Measurements from ENCODE around the gene PEX11A.

Gene PEX11A

GRCh38 chr15:89667706-89667960 lies 22.9 kb downstream of the PEX11A start:
- TF ChIP-seq EZH2phosphoT487 (IDR thresholded peaks at IDR 0.05; ENCODE audit: borderline replicate concordance): no peak
- TF ChIP-seq CTCF (conservative IDR thresholded peaks at IDR 0.05; ENCODE audit: low read length): no peak
- no peaks in the 10 kb centered on the region for H4K20me1 ChIP-seq (ENCODE audit: insufficient read depth, low read length, poor library complexity, severe bottlenecking)
- no peak overlapping the region for H3K4me2 ChIP-seq (ENCODE audit: low read depth, low read length, poor library complexity, severe bottlenecking)
- H3K36me3 ChIP-seq (ENCODE audit: insufficient read depth, low read length): no peaks in the 10 kb centered on the region
- H3K9me3 ChIP-seq (ENCODE audit: insufficient read depth, low read depth, low read length): no peaks in the 10 kb centered on the region
- H3K79me2 ChIP-seq (ENCODE audit: insufficient read depth, low read length): no peaks in the 10 kb centered on the region
- no peaks in the 10 kb centered on the region for H3K27me3 ChIP-seq (ENCODE audit: insufficient read depth, low read length, poor library complexity, severe bottlenecking)
- no peak overlapping the region for H3K9ac ChIP-seq (ENCODE audit: low read depth, low read length, poor library complexity, severe bottlenecking)
- no peak overlapping the region for H2AFZ ChIP-seq (ENCODE audit: low read length)
- no peaks in the 10 kb centered on the region for H3K9me2 ChIP-seq (replicated peaks; ENCODE audit: low read depth, low read length)
- no peaks in the 10 kb centered on the region for H3F3A ChIP-seq (ENCODE audit: low read depth)
- H3K4me1 ChIP-seq (ENCODE audit: insufficient read depth, low read length, poor library complexity, severe bottlenecking): peaks cover 4% of the 10 kb centered on the region
- H3K4me3 ChIP-seq (ENCODE audit: low read length, poor library complexity, severe bottlenecking): no peak overlapping the region

GRCh38 chr15:89666858-89667705 lies 23.5 kb downstream of the PEX11A start:
- Histone ChIP-seq H3K4me1 (ENCODE audit: insufficient read depth, low read length, poor library complexity, severe bottlenecking) (peaks cover 4% of the 10 kb centered on the region), H3K27me3 (ENCODE audit: insufficient read depth, low read length, poor library complexity, severe bottlenecking) (no peaks in the 10 kb centered on the region)
- no peak for TF ChIP-seq EZH2phosphoT487 (IDR thresholded peaks at IDR 0.05; ENCODE audit: borderline replicate concordance)
- TF ChIP-seq CTCF (conservative IDR thresholded peaks at IDR 0.05; ENCODE audit: low read length): no peak

GRCh38 chr15:89666184-89666857 lies 24.2 kb downstream of the PEX11A start:
- H2AFZ ChIP-seq (ENCODE audit: low read length): no peak overlapping the region

More at GRCh38 chr15:89666858-89667705, 23.5 kb downstream of the PEX11A start:
- H3F3A ChIP-seq (ENCODE audit: low read depth): no peaks in the 10 kb centered on the region
- H4K20me1 ChIP-seq (ENCODE audit: insufficient read depth, low read length, poor library complexity, severe bottlenecking): no peaks in the 10 kb centered on the region
- no peaks in the 10 kb centered on the region for H3K36me3 ChIP-seq (ENCODE audit: insufficient read depth, low read length)
- H3K9me2 ChIP-seq (replicated peaks; ENCODE audit: low read depth, low read length): no peaks in the 10 kb centered on the region
- H3K9ac ChIP-seq (ENCODE audit: low read depth, low read length, poor library complexity, severe bottlenecking): no peak overlapping the region
- no peaks in the 10 kb centered on the region for H3K9me3 ChIP-seq (ENCODE audit: insufficient read depth, low read depth, low read length)
- H3K4me2 ChIP-seq (ENCODE audit: low read depth, low read length, poor library complexity, severe bottlenecking): no peak overlapping the region
- H3K79me2 ChIP-seq (ENCODE audit: insufficient read depth, low read length): no peaks in the 10 kb centered on the region
- no peak overlapping the region for H2AFZ ChIP-seq (ENCODE audit: low read length)
- no peak overlapping the region for H3K4me3 ChIP-seq (ENCODE audit: low read length, poor library complexity, severe bottlenecking)

More at GRCh38 chr15:89666184-89666857, 24.2 kb downstream of the PEX11A start:
- TF ChIP-seq EZH2phosphoT487 (IDR thresholded peaks at IDR 0.05; ENCODE audit: borderline replicate concordance): no peak
- TF ChIP-seq CTCF (conservative IDR thresholded peaks at IDR 0.05; ENCODE audit: low read length): no peak
- no peaks in the 10 kb centered on the region for H3K27me3 ChIP-seq (ENCODE audit: insufficient read depth, low read length, poor library complexity, severe bottlenecking)
- H3K36me3 ChIP-seq (ENCODE audit: insufficient read depth, low read length): no peaks in the 10 kb centered on the region
- no peaks in the 10 kb centered on the region for H3K9me2 ChIP-seq (replicated peaks; ENCODE audit: low read depth, low read length)
- no peaks in the 10 kb centered on the region for H3F3A ChIP-seq (ENCODE audit: low read depth)
- H3K4me2 ChIP-seq (ENCODE audit: low read depth, low read length, poor library complexity, severe bottlenecking): no peak overlapping the region
- H3K4me1 ChIP-seq (ENCODE audit: insufficient read depth, low read length, poor library complexity, severe bottlenecking): no peaks in the 10 kb centered on the region
- no peaks in the 10 kb centered on the region for H3K9me3 ChIP-seq (ENCODE audit: insufficient read depth, low read depth, low read length)
- H3K9ac ChIP-seq (ENCODE audit: low read depth, low read length, poor library complexity, severe bottlenecking): no peak overlapping the region
- no peaks in the 10 kb centered on the region for H3K79me2 ChIP-seq (ENCODE audit: insufficient read depth, low read length)
- no peaks in the 10 kb centered on the region for H4K20me1 ChIP-seq (ENCODE audit: insufficient read depth, low read length, poor library complexity, severe bottlenecking)
- no peak overlapping the region for H3K4me3 ChIP-seq (ENCODE audit: low read length, poor library complexity, severe bottlenecking)
